ENCODE results near the gene FRMD4A. TPM values are rescaled to one million over a fixed set of nuclear protein-coding genes. Genes with fewer than 3 reads are reported as not detected.

The FRMD4A gene
- total RNA-seq, 2 experiments from 2014 or later, result 3.1 to 3.7 TPM

GRCh38 chr10:14299556-14299955 is 31.2 kb downstream of the FRMD4A start:
- no peaks in the 10 kb centered on the region for H3K36me3 ChIP-seq (ENCODE audit: insufficient read depth, low read length)
- H3K36me3 Mint-ChIP-seq (ENCODE audit: low read depth), result no peaks in the 10 kb centered on the region
- H3K9me3 ChIP-seq (ENCODE audit: control insufficient read depth in 1 of 2, insufficient read depth in 1 of 2, low read length in 2 of 2), result no peaks in the 10 kb centered on the region
- no peak overlapping the region for H3K27ac ChIP-seq (ENCODE audit: low read depth in 1 of 2, low read length in 2 of 2)
- ChIA-PET POLR2A (no interaction called here), CTCF (no interaction called here)
- no peaks in the 10 kb centered on the region for H3K9me3 Mint-ChIP-seq
- DNase-seq, result no peak
- no peak overlapping the region for H3K4me3 ChIP-seq (ENCODE audit: low read length)
- H3K27me3 ChIP-seq (ENCODE audit: control insufficient read depth in 1 of 2, insufficient read depth in 2 of 2, low read length in 2 of 2), result peaks cover 2 to 4% of the 10 kb centered on the region in 2 experiments
- no peak for TF ChIP-seq CTCF (IDR thresholded peaks at IDR 0.05)
- intact Hi-C loops (cut with DNase I, micrococcal nuclease), result no loop called here
- peaks cover 16% of the 10 kb centered on the region for H3K27me3 Mint-ChIP-seq
- no peaks in the 10 kb centered on the region for H3K4me1 Mint-ChIP-seq (ENCODE audit: low read depth)
- no peak overlapping the region for H3K4me3 Mint-ChIP-seq
- H3K4me1 ChIP-seq (ENCODE audit: insufficient read depth, low read length), result no peaks in the 10 kb centered on the region
- ATAC-seq (ENCODE audit: poor library complexity), result no peak
- no peak overlapping the region for H3K27ac Mint-ChIP-seq

GRCh38 chr10:14296065-14296709 is 34.5 kb downstream of the FRMD4A start:
- CTCF ChIA-PET, result no interaction called here
- H3K9me3 Mint-ChIP-seq, result peaks cover 14% of the 10 kb centered on the region
- ATAC-seq (ENCODE audit: poor library complexity), result no peak

GRCh38 chr10:14294347-14295059 is 36.2 kb downstream of the FRMD4A start:
- Histone ChIP-seq H3K36me3 (ENCODE audit: insufficient read depth, low read length) (no peaks in the 10 kb centered on the region), H3K4me3 (ENCODE audit: low read length) (no peak overlapping the region), H3K27ac (ENCODE audit: low read depth in 1 of 2, low read length in 2 of 2) (no peak overlapping the region), H3K9me3 (ENCODE audit: control insufficient read depth in 1 of 2, insufficient read depth in 1 of 2, low read length in 2 of 2) (peaks cover 0 to 9% of the 10 kb centered on the region in 2 experiments), H3K4me1 (ENCODE audit: insufficient read depth, low read length) (no peaks in the 10 kb centered on the region), H3K27me3 (ENCODE audit: control insufficient read depth in 1 of 2, insufficient read depth in 2 of 2, low read length in 2 of 2) (peaks cover 0 to 2% of the 10 kb centered on the region in 2 experiments)
- TF ChIP-seq CTCF (IDR thresholded peaks at IDR 0.05), result no peak
- CTCF ChIA-PET, result no interaction called here
- POLR2A ChIA-PET, result no interaction called here
- Mint-ChIP-seq H3K4me1 (ENCODE audit: low read depth) (no peaks in the 10 kb centered on the region), H3K4me3 (no peak overlapping the region), H3K27ac (no peak overlapping the region), H3K9me3 (peaks cover 19% of the 10 kb centered on the region), H3K27me3 (peaks cover 27% of the 10 kb centered on the region), H3K36me3 (ENCODE audit: low read depth) (no peaks in the 10 kb centered on the region)
- intact Hi-C loops (cut with DNase I, micrococcal nuclease), result no loop called here
- DNase-seq (no peak), ATAC-seq (ENCODE audit: poor library complexity) (no peak)

More at GRCh38 chr10:14296065-14296709, 34.5 kb downstream of the FRMD4A start:
- Histone ChIP-seq H3K27ac (ENCODE audit: low read depth in 1 of 2, low read length in 2 of 2) (no peak overlapping the region), H3K27me3 (ENCODE audit: control insufficient read depth in 1 of 2, insufficient read depth in 2 of 2, low read length in 2 of 2) (peaks cover 2 to 4% of the 10 kb centered on the region in 2 experiments), H3K4me3 (ENCODE audit: low read length) (no peak overlapping the region), H3K36me3 (ENCODE audit: insufficient read depth, low read length) (no peaks in the 10 kb centered on the region), H3K4me1 (ENCODE audit: insufficient read depth, low read length) (no peaks in the 10 kb centered on the region), H3K9me3 (ENCODE audit: control insufficient read depth in 1 of 2, insufficient read depth in 1 of 2, low read length in 2 of 2) (peaks cover 0 to 9% of the 10 kb centered on the region in 2 experiments)
- no peak overlapping the region for H3K4me3 Mint-ChIP-seq
- no peaks in the 10 kb centered on the region for H3K36me3 Mint-ChIP-seq (ENCODE audit: low read depth)
- intact Hi-C loops (cut with DNase I, micrococcal nuclease), result no loop called here
- TF ChIP-seq CTCF (IDR thresholded peaks at IDR 0.05), result no peak
- no peak for DNase-seq
- no peaks in the 10 kb centered on the region for H3K4me1 Mint-ChIP-seq (ENCODE audit: low read depth)
- H3K27ac Mint-ChIP-seq, result no peak overlapping the region
- peaks cover 18% of the 10 kb centered on the region for H3K27me3 Mint-ChIP-seq
- POLR2A ChIA-PET, result no interaction called here
